HUDEP-2 (cell line): ENCODE data around the gene PCDHA10.
A peak's percentile ranks its signal among the peaks of the same experiment; 100 is the strongest.
"Not testable (repeated sequence)": the region's sequence is repeated elsewhere in the genome, so short reads cannot be mapped to it uniquely, and the experiment has no call there.

ENCODE experiments used
- DNase-seq, 76 experiments: peaks; one replicate each; lab custom pipeline; 2025; ENCODE audit not compliant: unreplicated experiment in 76 of 76; lab: John Stamatoyannopoulos, UW

PCDHA10 gene

GRCh38 chr5:140840978-140841962 lies 14.4 kb upstream of the PCDHA10 start, which contains the start of gene PCDHA8:
TSS of gene PCDHA8 (plus strand) at chr5:140841187. CDS start at chr5:140841322, 135 bp downstream.
- peak in 8 of 76 experiments; percentile 1 to 10 (median 4) for DNase-seq

DNA sequence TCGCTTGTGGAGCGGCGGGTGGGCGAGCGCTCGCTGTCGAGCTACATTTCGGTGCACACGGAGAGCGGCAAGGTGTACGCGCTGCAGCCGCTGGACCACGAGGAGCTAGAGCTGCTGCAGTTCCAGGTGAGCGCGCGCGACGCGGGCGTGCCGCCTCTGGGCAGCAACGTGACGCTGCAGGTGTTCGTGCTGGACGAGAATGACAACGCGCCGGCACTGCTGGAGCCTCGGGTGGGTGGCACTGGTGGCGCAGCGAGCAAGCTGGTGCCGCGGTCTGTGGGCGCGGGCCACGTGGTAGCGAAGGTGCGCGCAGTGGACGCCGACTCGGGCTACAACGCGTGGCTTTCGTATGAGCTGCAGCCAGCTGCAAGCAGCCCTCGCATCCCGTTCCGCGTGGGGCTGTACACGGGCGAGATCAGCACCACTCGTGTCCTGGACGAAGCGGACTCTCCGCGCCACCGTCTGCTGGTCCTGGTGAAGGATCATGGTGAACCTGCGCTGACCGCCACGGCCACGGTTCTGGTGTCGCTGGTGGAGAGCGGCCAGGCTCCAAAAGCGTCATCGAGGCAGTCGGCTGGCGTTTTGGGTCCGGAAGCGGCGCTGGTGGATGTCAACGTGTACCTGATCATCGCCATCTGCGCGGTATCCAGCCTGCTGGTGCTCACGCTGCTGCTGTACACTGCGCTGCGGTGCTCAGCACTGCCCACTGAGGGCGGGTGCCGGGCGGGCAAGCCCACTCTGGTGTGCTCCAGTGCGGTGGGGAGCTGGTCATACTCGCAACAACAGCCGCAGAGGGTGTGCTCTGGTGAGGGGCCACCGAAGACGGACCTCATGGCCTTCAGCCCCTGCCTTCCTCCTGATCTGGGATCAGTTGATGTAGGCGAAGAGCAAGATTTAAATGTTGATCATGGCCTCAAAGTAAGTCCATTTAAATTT lies 12.6 kb upstream of the PCDHA10 start:
- DNase-seq = no peak

GRCh38 chr5:140848139-140849102 lies 7.3 kb upstream of the PCDHA10 start, which contains the start of gene PCDHA9:
TSS of gene PCDHA9 (plus strand) at chr5:140848382. CDS start at chr5:140848496, 114 bp downstream.
- DNase-seq = not testable (repeated sequence)

- DNase-seq = not testable (repeated sequence)
These were observed 5.7 kb upstream of the PCDHA10 start for GRCh38 chr5:140849831-140850634.

- DNase-seq = no peak
These were observed 1.7 kb downstream of the PCDHA10 start for GRCh38 chr5:140857177-140857986.

- no peak for DNase-seq
These were observed 2.2 kb downstream of the PCDHA10 start for GRCh38 chr5:140857987-140858240.

- no peak for DNase-seq
These were observed 7.0 kb downstream of the PCDHA10 start for GRCh38 chr5:140862441-140863295.

DNA sequence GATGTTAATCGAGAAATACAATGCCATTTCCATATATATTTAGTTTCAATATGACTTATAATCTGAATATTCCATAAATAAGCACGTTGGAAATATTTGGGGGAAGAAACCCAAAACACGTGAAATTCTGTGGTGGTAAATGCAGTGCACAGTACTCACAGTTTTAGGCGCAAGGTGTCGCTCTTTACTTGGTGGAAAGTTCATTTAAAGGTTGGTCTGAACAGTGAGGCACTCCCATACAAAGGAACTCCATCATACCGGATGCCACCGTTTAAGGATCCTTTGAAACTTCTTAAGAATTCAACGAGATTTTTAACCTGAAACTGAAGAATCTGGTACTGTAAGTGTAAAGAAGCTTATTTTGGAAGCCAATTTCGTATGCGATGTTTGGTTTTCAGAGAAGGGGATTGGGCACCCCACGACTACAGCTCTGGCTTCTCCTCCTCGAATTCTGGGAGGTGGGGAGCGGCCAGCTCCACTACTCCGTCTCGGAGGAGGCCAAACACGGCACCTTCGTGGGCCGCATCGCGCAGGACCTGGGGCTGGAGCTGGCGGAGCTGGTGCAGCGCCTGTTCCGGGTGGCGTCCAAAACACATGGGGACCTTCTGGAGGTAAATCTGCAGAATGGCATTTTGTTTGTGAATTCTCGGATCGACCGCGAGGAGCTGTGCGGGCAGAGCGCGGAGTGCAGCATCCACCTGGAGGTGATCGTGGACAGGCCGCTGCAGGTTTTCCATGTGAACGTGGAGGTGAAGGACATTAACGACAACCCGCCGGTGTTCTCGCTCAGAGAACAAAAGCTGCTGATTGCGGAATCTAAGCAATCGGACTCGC lies 13.2 kb downstream of the PCDHA10 start, which contains the start of gene PCDHA11:
TSS of gene PCDHA11 (plus strand) at position 237 of the 834 bp plus-strand sequence. CDS start at position 384, 147 bp downstream.
- DNase-seq = peak in 1 of 76 experiments; percentile 1

DNA sequence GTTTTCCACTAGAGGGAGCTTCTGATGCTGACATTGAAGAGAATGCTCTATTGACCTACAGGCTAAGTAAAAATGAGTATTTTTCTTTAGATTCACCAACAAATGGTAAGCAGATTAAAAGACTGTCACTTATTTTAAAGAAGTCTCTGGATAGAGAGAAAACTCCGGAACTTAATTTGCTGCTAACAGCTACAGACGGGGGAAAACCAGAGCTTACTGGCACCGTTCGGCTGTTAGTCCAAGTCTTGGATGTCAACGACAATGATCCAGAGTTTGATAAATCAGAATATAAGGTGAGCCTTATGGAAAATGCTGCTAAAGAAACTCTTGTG lies 13.8 kb downstream of the PCDHA10 start:
- no peak for DNase-seq

DNA sequence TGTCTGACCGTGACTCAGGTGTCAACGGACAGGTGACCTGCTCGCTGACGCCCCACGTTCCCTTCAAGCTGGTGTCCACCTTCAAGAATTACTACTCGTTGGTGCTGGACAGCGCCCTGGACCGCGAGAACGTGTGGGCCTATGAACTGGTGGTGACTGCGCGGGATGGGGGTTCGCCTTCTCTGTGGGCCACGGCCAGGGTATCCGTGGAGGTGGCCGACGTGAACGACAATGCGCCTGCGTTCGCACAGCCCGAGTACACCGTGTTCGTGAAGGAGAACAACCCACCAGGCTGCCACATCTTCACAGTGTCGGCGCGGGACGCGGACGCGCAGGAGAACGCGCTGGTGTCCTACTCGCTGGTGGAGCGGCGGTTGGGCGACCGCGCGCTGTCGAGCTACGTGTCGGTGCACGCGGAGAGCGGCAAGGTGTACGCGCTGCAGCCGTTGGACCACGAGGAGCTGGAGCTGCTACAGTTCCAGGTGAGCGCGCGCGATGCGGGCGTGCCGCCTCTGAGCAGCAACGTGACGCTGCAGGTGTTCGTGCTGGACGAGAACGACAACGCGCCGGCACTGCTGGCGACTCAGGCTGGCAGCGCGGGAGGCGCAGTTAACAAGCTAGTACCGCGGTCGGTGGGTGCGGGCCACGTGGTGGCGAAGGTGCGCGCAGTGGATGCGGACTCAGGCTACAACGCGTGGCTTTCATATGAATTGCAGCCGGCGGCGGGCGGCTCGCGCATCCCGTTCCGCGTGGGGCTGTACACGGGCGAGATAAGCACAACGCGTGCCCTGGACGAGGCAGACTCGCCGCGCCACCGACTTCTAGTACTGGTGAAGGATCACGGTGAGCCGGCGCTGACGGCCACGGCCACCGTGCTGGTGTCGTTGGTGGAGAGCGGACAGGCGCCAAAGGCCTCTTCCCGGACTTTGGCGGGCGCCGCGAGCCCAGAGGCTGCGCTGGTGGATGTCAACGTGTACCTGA lies 14.8 kb downstream of the PCDHA10 start:
- no peak for DNase-seq

- no peak for DNase-seq
These were observed 19.7 kb downstream of the PCDHA10 start, which contains the start of gene PCDHA12 for GRCh38 chr5:140875085-140876065. TSS of gene PCDHA12 (plus strand) at chr5:140875308. CDS start at chr5:140875473, 165 bp downstream.

GRCh38 chr5:140876541-140877261 lies 21.0 kb downstream of the PCDHA10 start:
- not testable (repeated sequence) for DNase-seq

DNA sequence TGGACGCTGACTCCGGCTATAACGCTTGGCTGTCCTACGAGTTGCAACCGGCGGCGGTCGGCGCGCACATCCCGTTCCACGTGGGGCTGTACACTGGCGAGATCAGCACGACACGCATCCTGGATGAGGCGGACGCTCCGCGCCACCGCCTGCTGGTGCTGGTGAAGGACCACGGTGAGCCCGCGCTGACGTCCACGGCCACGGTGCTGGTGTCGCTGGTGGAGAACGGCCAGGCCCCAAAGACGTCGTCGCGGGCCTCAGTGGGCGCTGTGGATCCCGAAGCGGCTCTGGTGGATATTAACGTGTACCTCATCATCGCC lies 21.5 kb downstream of the PCDHA10 start:
- DNase-seq = no peak
